NCI-H774 (cell line): Measurements from ENCODE around the gene SAE1.
"Not testable (repeated sequence)": the region's sequence is repeated elsewhere in the genome, so short reads cannot be mapped to it uniquely, and the experiment has no call there.

Experiments used
- DNase-seq: peaks from one replicate; lab custom pipeline; 2025; lab: John Stamatoyannopoulos, UW

The SAE1 gene

GRCh38 chr19:47240996-47241918 is 110.6 kb downstream of the SAE1 start:
- DNase-seq: peak; percentile 80

GRCh38 chr19:47241919-47242577 is 111.4 kb downstream of the SAE1 start:
- DNase-seq: no peak

GRCh38 chr19:47243364-47243775 is 112.7 kb downstream of the SAE1 start:
- no peak for DNase-seq

- DNase-seq: peak; percentile 80
Measured at GRCh38 chr19:47243776-47244547, 113.3 kb downstream of the SAE1 start.

- peak; percentile 51 for DNase-seq
Measured at GRCh38 chr19:47247308-47247990, 116.8 kb downstream of the SAE1 start.

- not testable (repeated sequence) for DNase-seq
Measured at GRCh38 chr19:47253016-47253415, 122.4 kb downstream of the SAE1 start.

- DNase-seq: no peak
Measured at GRCh38 chr19:47253467-47253881, 122.8 kb downstream of the SAE1 start.

GRCh38 chr19:47253970-47254369 is 123.3 kb downstream of the SAE1 start:
- no peak for DNase-seq

DNA sequence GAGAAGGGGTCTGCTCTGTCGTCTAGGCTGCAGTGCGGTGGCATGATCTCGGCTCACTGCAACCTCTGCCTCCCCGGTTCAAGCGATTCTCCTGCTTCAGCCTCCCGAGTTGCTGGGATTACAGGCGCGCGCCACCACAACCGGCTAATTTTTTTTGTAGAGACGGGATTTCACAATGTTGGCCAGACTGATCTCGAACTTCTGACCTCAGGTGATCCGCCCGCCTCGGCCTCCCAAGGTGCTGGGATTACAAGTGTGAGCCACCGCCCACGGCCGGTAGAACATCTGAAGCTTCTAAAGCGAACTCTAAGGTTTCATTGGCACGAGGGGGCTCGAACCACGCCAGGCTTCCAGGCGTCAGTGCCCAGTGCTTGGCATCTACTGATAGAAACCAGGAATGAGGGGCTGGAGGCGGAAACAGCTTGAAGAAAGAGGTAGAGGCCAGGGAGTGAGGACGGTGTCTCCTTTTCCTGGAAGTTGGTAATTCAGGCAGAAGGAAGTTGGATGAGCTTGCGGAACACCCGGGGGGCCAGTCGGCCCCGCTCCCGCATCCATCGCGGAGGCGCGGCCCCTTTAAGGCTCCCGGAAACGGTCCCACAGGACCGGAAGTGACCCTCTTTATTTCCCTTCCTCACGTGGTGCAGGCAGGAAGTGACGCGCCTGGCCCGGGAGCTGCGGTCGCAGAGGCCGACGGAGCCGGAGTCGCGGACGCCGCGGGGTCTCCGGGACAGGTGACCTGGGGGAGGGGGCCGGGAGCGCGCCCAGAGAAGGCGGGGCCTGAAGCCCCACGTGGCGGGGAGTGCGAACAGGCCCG is 125.5 kb downstream of the SAE1 start, which contains the start of gene CCDC9:
TSS of gene CCDC9 (plus strand) at position 647 of the 814 bp plus-strand sequence. CDS start 1,876 bp downstream, outside the sequence.
- peak; percentile 98 for DNase-seq

DNA sequence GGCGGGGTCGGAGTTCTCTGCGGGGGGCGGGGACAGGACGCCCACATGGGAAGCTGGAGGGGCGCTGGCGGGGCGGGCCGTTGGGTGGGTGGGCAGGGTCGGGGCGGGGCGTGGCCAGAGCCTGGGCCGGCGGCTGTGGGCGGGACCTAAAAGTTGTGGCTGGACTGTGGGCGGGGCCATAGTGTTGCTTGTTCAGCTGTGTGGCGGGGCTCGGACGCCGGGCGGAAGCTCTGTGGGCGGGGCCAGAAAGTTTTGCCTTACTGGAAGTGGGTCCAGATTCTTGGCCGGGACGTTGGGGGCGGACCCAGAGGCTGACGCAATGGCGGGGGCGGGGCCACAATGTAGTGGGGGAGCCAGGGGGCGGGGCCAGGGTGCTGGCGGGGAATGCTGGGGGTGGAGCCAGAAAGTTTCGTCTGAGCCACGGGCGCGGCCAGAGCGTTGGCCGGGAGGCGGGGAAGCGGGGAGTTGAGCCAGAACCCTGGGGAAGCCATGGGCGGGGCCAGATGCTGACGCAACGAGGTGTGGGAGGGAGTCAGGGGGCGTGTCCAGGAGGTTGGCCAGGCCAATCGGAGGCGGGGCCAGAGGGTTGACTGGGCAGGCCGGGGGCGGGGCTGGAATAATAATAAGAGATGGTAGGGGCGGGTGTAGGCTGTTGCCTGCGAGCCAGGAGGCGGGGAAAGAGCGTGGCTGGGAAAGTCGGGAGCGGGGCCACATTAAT is 126.2 kb downstream of the SAE1 start:
- peak; percentile 99 for DNase-seq

DNA sequence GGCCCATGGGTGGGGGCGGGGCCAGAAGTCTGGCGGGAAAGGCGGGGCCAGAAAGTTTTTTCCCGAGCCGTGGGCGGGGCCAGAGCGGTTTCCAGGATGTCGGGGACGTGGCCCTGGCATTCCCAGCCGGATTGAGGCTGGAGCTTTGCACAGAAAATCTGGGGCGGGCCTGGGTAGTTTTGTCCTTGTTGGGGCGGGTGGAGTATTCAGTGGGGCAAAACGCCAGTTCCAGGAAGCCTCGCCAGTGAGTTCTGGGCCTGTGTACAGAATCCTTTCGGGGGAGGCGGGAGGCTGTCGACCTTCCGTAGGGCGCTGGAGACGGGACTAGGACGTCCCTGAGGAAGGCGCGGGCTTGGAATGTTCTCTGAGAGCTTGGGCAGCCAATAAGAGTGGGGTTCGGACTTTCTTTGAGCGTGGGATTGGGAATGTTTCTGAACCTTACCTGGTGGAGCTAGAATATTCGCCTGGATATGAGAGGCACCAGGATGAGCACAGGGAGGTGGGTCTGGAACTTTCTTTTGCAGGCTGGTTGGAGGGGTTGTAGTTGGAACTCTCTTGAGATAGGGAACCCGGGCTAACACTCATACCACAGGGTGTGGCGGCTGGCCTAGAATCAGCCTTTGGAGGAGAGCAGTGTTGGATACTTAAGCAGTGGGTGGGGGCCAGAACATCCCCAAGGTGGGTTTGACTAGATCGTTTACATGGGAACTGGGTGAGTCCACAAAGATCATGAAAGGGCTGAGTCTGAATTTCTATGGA is 127.0 kb downstream of the SAE1 start:
- no peak for DNase-seq

DNA sequence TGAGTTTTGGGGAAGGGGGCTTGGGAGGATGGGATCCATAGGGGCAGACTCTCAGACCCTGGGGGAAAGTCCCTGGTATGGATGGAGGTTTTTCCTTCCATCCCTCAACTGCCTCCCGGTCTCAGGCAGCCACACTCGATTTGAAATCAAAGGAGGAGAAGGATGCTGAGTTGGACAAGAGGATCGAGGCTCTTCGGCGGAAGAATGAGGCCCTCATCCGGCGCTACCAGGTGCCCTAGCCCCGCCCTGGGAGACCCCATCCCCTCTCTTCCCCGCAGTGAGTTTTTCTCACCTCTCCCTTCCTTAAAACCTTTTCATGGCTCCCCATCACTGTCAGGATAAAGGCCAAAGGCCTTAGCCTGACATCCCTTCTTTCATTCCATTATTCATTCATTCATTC is 127.8 kb downstream of the SAE1 start:
- DNase-seq: no peak

DNA sequence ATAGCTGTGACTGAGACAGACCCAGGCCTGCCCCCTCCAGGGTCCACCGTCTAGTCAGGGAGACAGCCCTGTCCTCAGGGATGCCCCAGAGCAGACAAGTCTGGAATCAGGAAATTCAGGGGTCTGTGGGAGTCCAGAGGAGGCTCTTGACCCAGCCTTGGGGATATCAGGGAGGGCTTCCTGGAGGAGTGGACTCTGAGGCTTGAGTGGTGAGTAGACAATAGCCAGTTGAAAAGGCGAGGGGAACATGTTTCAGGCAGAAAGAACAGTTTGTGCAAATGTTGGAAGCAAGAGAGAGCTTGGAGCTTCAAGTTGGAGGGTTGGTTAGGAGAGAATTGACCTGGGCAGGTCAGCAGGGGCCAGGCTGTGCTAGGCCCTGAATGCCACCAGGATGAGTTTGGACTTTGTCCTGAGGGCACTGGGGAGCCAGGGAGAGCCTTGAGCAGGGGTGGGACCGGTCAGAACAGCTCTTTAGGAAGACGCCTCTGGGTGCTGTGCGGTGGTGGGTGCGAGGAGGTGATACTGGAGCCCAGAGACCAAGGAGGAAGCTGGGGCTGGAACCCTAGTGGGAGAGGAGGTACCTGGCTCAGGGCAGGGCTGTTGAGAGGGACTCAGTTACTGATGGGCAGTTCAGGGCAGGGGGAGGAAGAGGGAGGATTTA is 128.4 kb downstream of the SAE1 start:
- DNase-seq: no peak
